AG09309 (cell line): ENCODE measurements around the gene PAPPA2.

ENCODE experiments used
- DNase-seq: peaks from one replicate; pipeline ENCODE4 v3.0.0-alpha.2; 2010; ENCODE audit warnings: low read depth
- H3K4me3 ChIP-seq: 2 replicates; pipeline ENCODE4 v1.5.1; 2011; ENCODE audit warnings: mild to moderate bottlenecking, low read depth, low read length, moderate library complexity; ENCODE audit not compliant: control insufficient read depth
- CTCF ChIP-seq: IDR thresholded peaks from 2 replicates; pipeline ENCODE4 v1.5.1; 2011; ENCODE audit warnings: mild to moderate bottlenecking, low read depth, low read length, inconsistent platforms; ENCODE audit not compliant: insufficient read depth, control insufficient read depth; ENCODE audit errors: missing control alignments

The PAPPA2 gene

DNA sequence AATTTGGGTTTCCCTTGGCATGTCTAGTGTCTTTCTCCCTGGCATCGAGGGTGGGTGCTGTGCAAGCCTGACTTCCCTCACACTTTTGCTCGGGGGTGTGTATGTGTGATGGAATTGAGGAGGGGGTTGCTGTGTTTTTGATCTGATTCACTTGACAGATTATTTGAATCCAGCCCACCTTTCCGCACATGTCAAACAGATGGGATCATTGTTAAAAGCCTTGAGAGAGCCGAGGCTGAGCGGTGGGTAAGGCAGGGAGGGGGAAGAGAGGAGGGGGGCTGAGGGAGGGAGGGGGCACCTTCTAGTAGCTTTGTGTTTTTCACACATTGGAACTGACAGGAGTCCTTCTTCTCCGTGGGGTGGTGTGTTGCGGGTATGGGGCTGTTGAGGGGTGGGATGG, 90.0 kb downstream of the PAPPA2 start:
- TF ChIP-seq CTCF: no peak
- no peak overlapping the region for H3K4me3 ChIP-seq
- DNase-seq: no peak

GRCh38 chr1:176556288-176556687, 93.3 kb downstream of the PAPPA2 start:
- no peak for TF ChIP-seq CTCF
- no peak overlapping the region for H3K4me3 ChIP-seq
- DNase-seq: no peak

- no peak for TF ChIP-seq CTCF
- H3K4me3 ChIP-seq: no peak overlapping the region
- no peak for DNase-seq
These were observed 94.7 kb downstream of the PAPPA2 start for GRCh38 chr1:176557543-176558258.

DNA sequence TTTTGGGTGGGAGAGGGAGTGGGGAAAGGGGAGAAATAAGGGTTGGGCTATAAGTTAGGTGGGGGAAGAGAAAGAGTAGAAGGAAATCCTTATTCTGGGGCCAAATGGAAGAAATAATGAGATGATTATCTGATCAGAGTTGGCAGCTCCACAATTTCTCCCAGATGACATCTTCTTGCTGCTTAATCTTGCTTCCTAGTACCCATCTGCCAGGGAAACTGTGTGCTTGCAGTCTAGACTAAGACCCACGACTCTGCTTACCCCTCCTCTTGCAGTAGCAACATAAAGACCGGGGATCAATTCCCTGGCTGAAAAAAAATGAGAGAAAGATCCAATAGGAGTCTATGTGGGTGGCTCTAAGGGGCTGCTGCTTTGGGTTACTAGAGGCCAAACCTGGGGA, 95.6 kb downstream of the PAPPA2 start:
- no peak overlapping the region for H3K4me3 ChIP-seq
- no peak for DNase-seq

DNA sequence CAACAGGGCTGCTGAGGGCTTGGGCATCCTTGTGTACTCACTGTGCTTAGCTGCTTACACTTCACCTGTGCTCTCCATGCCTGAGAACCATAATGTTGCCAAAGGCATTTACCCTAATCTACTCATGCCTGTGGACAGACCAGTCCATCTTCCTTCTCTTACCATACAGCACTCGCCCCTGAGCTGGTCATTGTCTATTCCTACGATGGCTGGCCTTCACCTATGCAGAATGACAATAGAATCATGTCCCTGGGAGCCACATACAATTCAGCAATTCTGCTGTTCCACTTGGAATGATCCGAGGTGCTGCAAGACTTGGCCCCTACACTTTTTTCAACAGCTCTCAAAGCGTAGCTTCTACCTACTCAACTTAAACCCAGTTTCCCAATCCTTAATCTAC, 96.5 kb downstream of the PAPPA2 start:
- no peak for DNase-seq
- H3K4me3 ChIP-seq: no peak overlapping the region
- no peak for TF ChIP-seq CTCF

More for the DNA sequence above, 95.6 kb downstream of the PAPPA2 start:
- TF ChIP-seq CTCF: no peak

DNA sequence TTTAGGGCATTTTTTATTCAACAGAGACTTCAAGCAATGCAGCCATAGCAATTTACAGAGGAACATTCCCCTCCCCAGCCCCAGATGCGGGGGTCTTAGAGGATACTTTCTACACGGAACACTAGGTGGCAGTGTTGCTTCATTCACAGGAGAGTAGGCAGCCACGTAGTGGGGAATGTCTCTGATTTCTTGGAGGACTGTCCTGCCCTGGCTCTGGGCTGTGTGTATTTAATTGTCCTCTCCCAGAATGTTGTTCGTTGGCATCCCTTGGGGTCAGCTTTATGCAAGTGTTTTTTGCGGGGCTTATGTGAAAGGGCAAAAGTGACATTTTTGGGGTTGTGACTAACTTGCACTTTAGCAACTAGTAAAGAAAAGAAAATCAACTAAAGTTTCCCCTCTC, 96.9 kb downstream of the PAPPA2 start:
- TF ChIP-seq CTCF: peak; percentile 91
- DNase-seq: peak; percentile 41
- no peak overlapping the region for H3K4me3 ChIP-seq
